Colonic mucosa (tissue), 4 donors: ENCODE measurements around the gene MAD1L1. TPM values are rescaled to one million over a fixed set of nuclear protein-coding genes. Genes with fewer than 3 reads are reported as not detected.

ENCODE experiments used
- DNase-seq: peaks from one replicate; pipeline ENCODE4 v3.0.0-alpha.2; 2020
- H3K27ac ChIP-seq: fragments of 200-600 bp; one replicate; pipeline ENCODE4 v1.8.0; 2021
- H3K27me3 ChIP-seq: fragments of 200-600 bp; one replicate; pipeline ENCODE4 v1.8.0; 2021
- H3K36me3 ChIP-seq: fragments of 200-600 bp; one replicate; pipeline ENCODE4 v1.8.0; 2021
- H3K4me1 ChIP-seq: fragments of 200-600 bp; one replicate; pipeline ENCODE4 v1.8.0; 2021; ENCODE audit warnings: mild to moderate bottlenecking
- H3K4me3 ChIP-seq: fragments of 200-600 bp; one replicate; pipeline ENCODE4 v1.8.0; 2021
- H3K9ac ChIP-seq, 2 donors: one replicate each; pipeline ENCODE4 v1.7.0; 2013; ENCODE audit warnings: control low read depth in 2 of 2, low read depth in 2 of 2, low read length in 2 of 2
- H3K9me3 ChIP-seq: fragments of 200-600 bp; one replicate; pipeline ENCODE4 v1.8.0; 2021
- intact Hi-C: fragments of 100-400 bp; cut with DNase I; formaldehyde crosslinking; loops from one replicate; pipeline ENCODE4 v1.14.1; 2022
- total RNA-seq, 2 donors: library from RNA; stranded (reverse); fragmentation: NEBNext Ultra II Directional in 1 of 2; extraction: Animal tissue kit (Norgen Biotek cat#: 25700) in 1 of 2; gene quantifications; one replicate each; pipeline ENCODE4 v1.2.1, GENCODE V29; 2021
- TF ChIP-seq, protein P1 (sequence below): fragments of 200-600 bp; IDR thresholded peaks from one replicate; pipeline ENCODE4 v1.8.0; 2022; ENCODE audit warnings: antibody characterized with exemption, mild to moderate bottlenecking
- donor health status: healthy.
- donor health status: DM: no; HTN: no; CAD: no.
- donor health status: DM: no; HTN: no; CAD: no.

MAD1L1 gene
- total RNA-seq, 2 donors from 2014 or later = 18.2 to 47.0 TPM

DNA sequence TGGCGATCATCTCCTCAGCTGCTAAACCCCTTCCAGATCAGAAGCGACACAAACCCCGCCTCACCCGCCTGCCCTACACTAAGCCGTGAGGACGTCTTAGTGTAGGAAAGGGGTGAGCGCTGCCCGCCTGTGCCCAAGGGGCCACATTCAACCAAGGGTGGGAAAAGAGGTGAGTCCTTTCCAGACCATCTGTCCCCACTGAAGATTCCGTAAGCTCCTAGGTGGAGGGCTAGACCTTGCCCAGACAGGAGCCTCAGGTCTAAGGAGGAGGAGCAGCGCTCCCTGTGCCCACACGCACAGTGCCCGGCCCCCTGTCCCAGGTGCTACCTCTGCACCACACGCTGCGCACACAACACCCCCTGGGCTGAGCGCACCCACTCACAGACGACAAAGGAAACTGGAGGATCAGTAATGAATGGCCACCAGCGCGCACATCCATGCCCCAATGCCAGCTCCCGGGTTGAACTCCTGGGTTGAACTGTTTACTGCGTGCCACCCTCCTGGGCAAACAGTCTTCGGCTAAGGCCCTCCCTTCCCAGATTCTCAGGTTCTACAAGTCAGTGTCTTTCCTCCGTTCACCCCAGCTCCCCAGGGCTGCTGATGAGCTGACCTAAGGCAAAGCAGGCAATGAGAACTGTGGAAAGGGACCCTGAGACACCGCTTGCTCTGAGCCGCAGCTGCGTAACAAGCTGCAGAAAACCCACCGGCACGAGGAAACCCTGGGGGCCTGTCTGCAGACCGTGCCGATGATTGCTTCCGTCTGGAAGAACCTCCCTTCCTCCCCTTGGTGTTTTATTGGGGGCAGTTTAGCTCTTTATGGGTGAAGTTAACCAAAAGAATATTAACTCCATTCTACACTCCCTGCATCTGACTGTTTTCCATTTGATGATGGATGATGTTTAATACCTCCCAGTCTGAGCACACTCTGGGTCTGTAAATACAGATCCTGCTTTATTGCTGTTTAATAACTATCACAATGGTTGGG, 185.9 kb downstream of the MAD1L1 start:
- H3K4me3 ChIP-seq = no peak overlapping the region
- H3K9me3 ChIP-seq = no peaks in the 10 kb centered on the region
- no peak overlapping the region for H3K27ac ChIP-seq
- intact Hi-C loops = no loop called here
- peak; percentile 33 for DNase-seq
- H3K9ac ChIP-seq = no peak overlapping the region
- H3K27me3 ChIP-seq = no peaks in the 10 kb centered on the region
- no peaks in the 10 kb centered on the region for H3K36me3 ChIP-seq
- H3K4me1 ChIP-seq = no peaks in the 10 kb centered on the region
- TF ChIP-seq, protein P1, sequence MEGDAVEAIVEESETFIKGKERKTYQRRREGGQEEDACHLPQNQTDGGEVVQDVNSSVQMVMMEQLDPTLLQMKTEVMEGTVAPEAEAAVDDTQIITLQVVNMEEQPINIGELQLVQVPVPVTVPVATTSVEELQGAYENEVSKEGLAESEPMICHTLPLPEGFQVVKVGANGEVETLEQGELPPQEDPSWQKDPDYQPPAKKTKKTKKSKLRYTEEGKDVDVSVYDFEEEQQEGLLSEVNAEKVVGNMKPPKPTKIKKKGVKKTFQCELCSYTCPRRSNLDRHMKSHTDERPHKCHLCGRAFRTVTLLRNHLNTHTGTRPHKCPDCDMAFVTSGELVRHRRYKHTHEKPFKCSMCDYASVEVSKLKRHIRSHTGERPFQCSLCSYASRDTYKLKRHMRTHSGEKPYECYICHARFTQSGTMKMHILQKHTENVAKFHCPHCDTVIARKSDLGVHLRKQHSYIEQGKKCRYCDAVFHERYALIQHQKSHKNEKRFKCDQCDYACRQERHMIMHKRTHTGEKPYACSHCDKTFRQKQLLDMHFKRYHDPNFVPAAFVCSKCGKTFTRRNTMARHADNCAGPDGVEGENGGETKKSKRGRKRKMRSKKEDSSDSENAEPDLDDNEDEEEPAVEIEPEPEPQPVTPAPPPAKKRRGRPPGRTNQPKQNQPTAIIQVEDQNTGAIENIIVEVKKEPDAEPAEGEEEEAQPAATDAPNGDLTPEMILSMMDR = no peak

DNA sequence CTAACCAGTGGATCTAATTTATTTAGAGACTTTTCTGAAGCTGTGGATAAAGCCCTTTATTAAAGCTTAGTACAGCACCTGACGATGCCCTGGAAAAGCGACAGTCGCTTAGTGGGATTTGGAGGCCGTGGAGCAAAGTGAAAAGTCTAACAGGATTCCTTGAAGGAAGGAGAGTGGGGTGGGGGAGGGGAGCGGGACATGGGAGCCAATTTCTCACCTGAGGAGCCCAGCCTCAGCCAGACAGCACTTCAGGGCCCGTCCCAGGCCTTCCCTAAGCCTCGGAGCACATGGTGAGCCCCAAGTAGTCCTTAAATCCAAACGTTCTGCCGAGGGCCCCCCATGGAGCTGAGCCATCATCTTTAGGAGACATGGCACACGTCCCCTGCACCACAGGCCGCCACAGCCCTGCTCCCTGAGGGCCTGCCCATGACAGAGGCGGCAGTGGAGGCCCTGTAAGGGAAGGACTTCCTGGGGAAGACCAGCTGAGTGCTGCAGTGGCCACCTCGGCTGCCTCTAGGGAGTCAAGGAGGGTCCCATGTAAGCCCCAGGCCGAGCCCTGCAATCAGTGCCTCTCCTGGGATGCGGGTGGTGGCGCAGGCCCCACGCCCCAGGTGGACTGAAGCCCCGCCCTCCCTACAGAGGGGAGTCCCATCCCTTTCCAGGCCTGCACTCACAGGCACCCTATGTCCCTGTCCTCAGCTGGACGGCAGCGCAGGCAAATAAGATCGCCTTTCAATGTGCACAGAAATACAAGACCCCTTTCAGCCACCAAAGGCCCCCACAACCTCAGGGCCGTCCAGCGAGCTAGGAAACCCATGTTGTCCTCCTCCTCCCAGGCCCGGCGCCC, 187.0 kb downstream of the MAD1L1 start:
- intact Hi-C loops = no loop called here
- TF ChIP-seq, protein P1 = no peak
- DNase-seq = no peak
- H3K27me3 ChIP-seq = no peaks in the 10 kb centered on the region
- H3K4me3 ChIP-seq = no peak overlapping the region
- H3K4me1 ChIP-seq = no peaks in the 10 kb centered on the region
- no peak overlapping the region for H3K27ac ChIP-seq
- H3K36me3 ChIP-seq = no peaks in the 10 kb centered on the region
- no peaks in the 10 kb centered on the region for H3K9me3 ChIP-seq
- no peak overlapping the region for H3K9ac ChIP-seq

DNA sequence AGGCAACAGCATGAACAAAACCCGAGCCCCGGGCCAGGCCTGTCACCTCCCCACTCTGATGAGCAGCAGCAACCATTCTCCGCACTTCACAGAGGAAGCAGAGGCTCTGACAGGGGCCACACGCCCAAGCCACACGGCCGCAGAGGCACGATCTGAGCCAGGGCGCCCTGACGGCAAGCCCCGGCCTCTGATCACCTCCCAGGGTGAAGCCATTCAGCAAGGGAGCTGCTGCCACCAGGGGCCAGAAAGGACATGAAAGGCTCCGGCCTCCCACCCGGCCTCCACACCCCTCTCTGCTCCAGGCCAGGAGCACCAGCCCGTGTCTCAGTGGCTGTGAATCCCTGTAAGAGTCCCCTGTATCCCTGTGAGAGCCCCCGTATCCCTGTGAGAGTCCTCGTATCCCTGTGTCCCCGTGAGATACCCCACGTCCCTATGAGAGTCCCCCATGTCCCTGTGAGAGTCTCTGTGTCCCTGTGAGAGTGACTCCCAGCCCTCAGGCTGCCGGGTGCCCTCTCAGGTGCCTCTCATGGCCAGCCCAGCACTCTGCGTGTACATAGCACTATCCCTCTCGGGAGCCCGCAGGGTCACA, 187.8 kb downstream of the MAD1L1 start:
- no peak overlapping the region for H3K9ac ChIP-seq
- no peak overlapping the region for H3K27ac ChIP-seq
- no peaks in the 10 kb centered on the region for H3K4me1 ChIP-seq
- TF ChIP-seq, protein P1 = no peak
- intact Hi-C loops = no loop called here
- H3K9me3 ChIP-seq = no peaks in the 10 kb centered on the region
- DNase-seq = no peak
- no peaks in the 10 kb centered on the region for H3K27me3 ChIP-seq
- no peaks in the 10 kb centered on the region for H3K36me3 ChIP-seq
- H3K4me3 ChIP-seq = no peak overlapping the region

DNA sequence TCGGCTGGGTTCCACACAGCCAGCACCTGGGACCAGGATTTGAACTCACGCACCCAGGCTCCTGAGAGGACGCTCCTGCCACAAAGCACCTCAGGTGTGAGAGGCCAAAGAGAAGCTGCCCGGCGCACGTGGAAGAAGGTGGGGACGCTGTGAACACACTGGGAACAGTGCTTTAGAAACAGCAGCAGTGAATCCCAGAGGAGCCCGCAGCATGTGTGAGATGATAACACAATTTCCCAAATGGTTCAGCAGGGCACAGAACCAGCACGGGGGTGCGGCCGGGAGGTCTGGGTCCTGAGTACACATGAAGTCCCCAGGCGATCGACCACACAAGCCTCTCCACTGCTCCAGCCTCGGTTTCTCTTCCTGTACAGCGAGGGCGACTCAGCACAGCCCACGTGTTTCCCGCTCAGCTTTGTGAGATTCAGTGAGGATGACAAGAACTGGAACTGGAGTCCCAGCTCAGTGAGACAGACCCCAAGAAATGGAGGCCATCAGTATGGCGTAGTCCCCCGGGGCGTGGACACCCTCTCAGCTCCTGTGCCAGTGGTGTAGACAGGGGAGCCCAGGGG, 188.3 kb downstream of the MAD1L1 start:
- H3K9ac ChIP-seq = no peak overlapping the region

More for the DNA sequence above, 188.3 kb downstream of the MAD1L1 start:
- Histone ChIP-seq H3K27ac (no peak overlapping the region), H3K4me1 (no peaks in the 10 kb centered on the region), H3K27me3 (no peaks in the 10 kb centered on the region), H3K9me3 (no peaks in the 10 kb centered on the region), H3K4me3 (no peak overlapping the region), H3K36me3 (no peaks in the 10 kb centered on the region)
- no peak for DNase-seq
- TF ChIP-seq, protein P1 = no peak
- intact Hi-C loops = no loop called here
